ENCODE measurements around the gene ZNF417.
"Not testable (repeated sequence)": the region's sequence is repeated elsewhere in the genome, so short reads cannot be mapped to it uniquely, and the experiment has no call there.

ZNF417 gene

DNA sequence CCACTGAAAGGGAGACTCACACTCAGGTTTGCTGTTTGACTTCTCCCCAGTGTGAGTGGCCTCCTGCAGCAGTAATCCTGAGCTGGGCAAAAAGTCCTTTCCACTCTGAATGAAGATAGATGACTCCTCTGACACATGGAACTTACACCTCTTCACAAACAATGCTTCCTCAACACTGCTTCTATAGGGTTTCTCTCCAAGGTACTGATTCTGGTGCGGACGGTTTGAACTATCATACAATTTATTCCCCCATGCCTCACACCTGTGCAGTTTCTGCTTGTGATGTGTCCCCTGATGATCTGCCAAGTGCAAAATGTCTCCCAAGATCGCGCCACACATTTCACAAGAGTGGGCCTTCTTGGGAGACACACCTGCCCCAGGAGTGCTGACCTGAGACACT, 11.2 kb upstream of the ZNF417 start:
- TF ChIP-seq, protein P1, sequence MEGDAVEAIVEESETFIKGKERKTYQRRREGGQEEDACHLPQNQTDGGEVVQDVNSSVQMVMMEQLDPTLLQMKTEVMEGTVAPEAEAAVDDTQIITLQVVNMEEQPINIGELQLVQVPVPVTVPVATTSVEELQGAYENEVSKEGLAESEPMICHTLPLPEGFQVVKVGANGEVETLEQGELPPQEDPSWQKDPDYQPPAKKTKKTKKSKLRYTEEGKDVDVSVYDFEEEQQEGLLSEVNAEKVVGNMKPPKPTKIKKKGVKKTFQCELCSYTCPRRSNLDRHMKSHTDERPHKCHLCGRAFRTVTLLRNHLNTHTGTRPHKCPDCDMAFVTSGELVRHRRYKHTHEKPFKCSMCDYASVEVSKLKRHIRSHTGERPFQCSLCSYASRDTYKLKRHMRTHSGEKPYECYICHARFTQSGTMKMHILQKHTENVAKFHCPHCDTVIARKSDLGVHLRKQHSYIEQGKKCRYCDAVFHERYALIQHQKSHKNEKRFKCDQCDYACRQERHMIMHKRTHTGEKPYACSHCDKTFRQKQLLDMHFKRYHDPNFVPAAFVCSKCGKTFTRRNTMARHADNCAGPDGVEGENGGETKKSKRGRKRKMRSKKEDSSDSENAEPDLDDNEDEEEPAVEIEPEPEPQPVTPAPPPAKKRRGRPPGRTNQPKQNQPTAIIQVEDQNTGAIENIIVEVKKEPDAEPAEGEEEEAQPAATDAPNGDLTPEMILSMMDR (IDR thresholded peaks at IDR 0.05; ENCODE audit: control insufficient read depth, extremely low read depth, insufficient read depth) = no peak
- no peak overlapping the region for H3K4me3 ChIP-seq (ENCODE audit: low read depth, low read length)
- DNase-seq (ENCODE audit: low read depth) = no peak

DNA sequence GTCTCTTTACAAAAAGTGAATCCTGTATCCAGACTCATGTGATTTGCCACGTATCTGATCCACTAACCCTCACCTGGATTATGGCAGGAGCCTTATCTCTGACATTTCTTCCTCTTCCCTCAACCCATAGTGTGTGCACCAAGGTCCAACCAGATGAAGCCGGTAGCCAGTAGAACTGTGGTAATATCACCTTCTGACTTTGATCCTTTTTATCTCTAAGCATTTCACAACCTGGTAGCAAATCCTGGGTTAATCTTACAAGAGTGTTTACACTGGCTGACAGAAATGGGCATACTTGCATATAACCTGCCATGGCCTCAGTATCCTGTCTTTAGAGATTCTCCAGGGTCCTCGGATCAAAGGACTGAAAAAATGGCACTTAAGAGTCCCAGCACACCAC, 1.9 kb downstream of the ZNF417 start:
- TF ChIP-seq, protein P1 (IDR thresholded peaks at IDR 0.05; ENCODE audit: control insufficient read depth, extremely low read depth, insufficient read depth) = no peak
- no peak overlapping the region for H3K4me3 ChIP-seq (ENCODE audit: low read depth, low read length)
- DNase-seq (ENCODE audit: low read depth) = no peak

DNA sequence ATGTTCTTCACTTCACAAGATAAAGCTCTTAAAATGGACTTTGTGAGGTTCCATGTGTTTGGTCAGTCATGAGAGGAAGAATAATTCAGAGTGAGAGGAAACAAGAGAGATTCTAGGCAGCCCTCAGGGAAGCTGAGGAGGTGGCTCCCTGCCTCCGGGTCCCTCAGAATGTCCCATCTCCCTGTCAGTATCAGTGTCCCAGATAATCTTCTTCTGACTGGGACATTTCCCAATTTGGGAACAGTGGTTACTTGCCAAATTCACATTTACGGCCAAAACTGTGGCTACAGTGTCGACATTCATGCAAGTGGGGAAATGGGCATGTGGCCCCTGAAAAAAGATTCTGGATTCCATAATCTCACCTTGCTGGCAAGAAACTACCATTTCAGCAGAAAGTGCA, 9.0 kb downstream of the ZNF417 start:
- TF ChIP-seq, protein P1 (IDR thresholded peaks at IDR 0.05; ENCODE audit: control insufficient read depth, extremely low read depth, insufficient read depth) = no peak

DNA sequence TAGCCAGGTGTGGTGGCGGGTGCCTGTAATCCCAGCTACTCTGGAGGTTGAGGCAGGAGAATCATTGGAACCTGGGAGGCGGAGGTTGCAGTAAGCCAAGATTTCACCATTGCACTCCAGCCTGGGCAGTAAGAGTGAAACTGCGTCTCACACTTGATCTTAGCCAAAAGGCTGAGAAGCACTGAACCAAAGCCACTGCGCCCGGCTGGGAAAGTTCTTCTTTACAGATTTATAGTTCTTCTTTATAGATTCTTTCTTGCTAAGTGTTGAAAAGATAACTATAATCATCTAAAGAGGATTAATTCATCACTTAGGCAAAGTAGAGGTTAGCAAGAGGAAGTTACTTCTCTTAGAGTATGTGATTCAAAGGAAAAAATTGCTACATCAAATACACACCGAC, 11.1 kb downstream of the ZNF417 start:
- no peak overlapping the region for H3K4me3 ChIP-seq (ENCODE audit: low read depth, low read length)
- no peak for DNase-seq (ENCODE audit: low read depth)
- TF ChIP-seq, protein P1 (IDR thresholded peaks at IDR 0.05; ENCODE audit: control insufficient read depth, extremely low read depth, insufficient read depth) = no peak

More for the DNA sequence above, 9.0 kb downstream of the ZNF417 start:
- H3K4me3 ChIP-seq (ENCODE audit: low read depth, low read length) = no peak overlapping the region
- no peak for DNase-seq (ENCODE audit: low read depth)

DNA sequence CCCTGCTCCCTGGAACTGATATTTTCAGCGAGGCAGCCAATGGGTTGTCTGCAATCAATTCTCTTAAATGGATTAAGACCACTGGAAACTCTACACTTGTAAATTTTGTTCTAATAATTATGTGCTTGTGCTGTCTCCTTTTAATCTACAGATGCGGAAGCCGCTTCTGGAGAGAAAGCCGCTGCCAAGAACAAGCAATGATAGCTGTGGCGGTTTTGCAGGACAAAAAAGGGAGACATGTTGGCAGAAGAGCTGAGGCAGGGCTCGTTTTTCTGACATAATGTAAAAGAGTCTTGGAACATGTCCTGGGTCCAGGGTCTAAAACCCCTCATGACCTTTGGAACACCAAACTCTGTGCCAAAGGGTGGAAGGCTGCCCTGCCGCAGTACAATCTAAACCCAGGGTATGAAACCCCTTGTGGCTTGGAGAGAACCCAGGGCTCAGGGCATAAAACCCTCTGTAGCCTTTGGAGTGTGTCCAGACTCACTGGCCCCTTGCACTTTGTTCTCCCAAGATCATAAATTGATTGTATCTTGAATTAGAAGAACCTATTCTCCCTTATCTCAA, 12.7 kb downstream of the ZNF417 start:
- no peak for DNase-seq (ENCODE audit: low read depth)
- no peak overlapping the region for H3K4me3 ChIP-seq (ENCODE audit: low read depth, low read length)
- TF ChIP-seq, protein P1 (IDR thresholded peaks at IDR 0.05; ENCODE audit: control insufficient read depth, extremely low read depth, insufficient read depth) = no peak

DNA sequence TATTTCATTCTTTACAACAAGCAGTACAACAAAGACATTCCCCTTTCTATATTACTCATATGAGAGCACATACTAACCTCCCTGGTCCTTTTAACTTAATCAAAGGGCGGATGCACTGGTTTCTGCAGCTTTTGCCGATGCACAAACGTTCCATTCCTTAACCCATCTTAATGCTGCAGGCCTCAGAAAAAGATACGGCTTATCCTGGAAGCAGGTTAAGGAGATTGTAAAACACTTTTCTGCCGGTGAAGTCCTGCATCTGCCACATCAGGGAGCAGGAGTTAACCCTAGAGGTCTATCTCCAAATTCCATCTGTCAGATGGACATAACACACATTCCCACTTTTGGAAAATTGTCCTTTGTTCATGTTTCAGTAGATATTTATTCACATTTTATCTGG, 16.1 kb downstream of the ZNF417 start:
- no peak for DNase-seq (ENCODE audit: low read depth)

DNA sequence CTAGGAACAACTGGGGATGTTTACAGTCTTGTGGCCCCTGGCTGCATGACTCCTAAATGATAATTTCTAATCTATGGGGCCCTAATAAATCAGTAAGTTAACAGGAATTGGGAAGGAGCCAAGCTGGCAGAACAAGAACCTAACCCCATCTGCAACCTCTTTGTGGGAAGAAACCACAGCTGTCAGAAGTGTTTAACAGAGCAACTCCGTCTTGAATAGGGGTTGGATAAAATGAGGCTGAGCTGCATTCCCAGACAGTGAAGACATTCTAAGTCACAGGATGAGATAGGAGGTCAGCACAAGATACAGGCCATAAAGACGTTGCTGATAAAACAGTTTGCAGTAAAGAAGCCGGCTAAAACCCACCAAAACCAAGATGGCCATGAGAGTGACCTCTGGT, 25.7 kb downstream of the ZNF417 start:
- DNase-seq (ENCODE audit: low read depth); H3K4me3 ChIP-seq (ENCODE audit: low read depth, low read length): not testable (repeated sequence)

More for the DNA sequence above, 16.1 kb downstream of the ZNF417 start:
- TF ChIP-seq, protein P1 (IDR thresholded peaks at IDR 0.05; ENCODE audit: control insufficient read depth, extremely low read depth, insufficient read depth) = no peak
- H3K4me3 ChIP-seq (ENCODE audit: low read depth, low read length) = no peak overlapping the region
